Bone marrow (tissue), 2 donors: ENCODE measurements around the gene EVI5.
"Not testable (repeated sequence)": the region's sequence is repeated elsewhere in the genome, so short reads cannot be mapped to it uniquely, and the experiment has no call there.

Experiments
- DNase-seq, 2 donors: peaks; one replicate each; lab custom pipeline; 2025; lab: John Stamatoyannopoulos, UW

The EVI5 gene

DNA sequence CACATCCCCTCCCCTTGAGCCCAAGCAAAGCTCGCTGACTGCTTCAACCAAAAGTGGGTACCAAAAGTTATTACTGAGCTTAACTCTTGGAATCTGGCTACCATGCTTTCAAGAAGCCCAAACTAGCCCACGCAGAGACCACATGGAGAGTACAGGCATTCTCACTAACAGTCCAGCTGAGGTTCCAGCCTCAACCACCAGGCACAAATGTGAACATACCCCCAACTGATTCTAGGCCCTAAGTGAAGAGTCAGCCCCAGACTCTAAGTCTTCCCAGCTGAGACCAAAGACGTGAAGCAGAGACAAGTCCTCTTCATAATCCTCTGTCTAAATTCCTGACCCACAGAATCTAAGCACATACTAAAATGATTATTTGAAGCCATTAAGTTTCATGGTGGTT, 36.8 kb downstream of the EVI5 start:
- no peak for DNase-seq

DNA sequence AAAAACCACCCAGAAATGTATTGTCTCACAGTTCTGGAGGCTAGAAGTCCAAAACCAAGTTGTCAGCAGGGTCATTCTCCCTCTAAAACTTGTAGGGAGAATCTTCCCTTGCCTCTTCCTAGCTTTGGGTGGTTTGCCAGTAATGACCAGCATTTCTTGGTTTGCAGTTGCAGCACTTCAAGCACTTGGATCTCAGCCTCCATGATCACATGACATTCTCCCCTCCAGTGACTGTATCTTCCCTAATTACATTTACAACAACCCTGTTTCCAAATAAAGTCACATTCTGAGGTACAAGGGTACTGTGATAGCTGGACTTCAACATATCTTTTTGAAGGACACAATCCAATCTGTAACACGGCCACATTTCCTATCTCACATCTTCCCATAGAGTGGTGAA, 37.2 kb downstream of the EVI5 start:
- DNase-seq, result no peak

GRCh38 chr1:92746255-92746654, 38.7 kb downstream of the EVI5 start:
- not testable (repeated sequence) for DNase-seq

DNA sequence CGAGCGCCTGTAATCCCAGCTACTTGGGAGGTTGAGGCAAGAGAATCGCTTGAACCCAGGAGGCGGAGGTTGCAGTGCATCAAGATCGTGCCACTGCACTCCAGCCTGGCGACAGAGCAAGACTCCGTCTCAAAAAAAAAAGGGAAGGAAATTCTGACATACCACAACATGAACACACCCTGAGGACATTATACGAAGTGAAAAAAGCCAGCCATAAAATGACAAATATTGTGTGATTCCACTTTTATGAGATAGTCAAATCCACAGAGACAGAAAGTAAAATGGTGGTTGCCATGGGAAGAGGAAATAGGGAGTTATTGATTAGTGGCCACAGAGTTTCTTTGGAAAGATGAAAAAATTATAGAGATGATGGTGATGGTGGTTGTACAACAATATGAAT, 41.7 kb downstream of the EVI5 start:
- DNase-seq, result no peak

GRCh38 chr1:92739669-92740524, 45.0 kb downstream of the EVI5 start:
- DNase-seq, result no peak

DNA sequence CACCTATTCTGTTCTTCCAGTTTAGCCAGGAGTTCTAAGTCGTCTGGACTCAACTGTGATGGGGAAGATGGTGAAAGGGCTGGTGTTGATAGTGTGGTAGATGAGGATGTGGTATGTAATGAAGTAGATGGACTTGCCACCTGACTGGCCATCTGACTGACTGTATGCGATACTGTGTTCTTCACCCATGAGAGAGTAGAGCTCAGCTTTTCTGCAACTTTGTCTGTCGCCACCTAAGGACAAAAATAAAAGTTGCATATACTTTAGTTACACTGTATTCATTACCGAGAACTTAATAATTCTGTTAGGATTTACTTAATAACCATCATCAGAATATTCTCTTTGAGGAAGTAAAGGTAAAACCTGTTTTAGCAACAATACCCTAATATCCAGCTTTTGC, 48.5 kb downstream of the EVI5 start:
- DNase-seq, result no peak

GRCh38 chr1:92730476-92730875, 54.4 kb downstream of the EVI5 start:
- no peak for DNase-seq

GRCh38 chr1:92728697-92729096, 56.2 kb downstream of the EVI5 start:
- DNase-seq, result no peak

DNA sequence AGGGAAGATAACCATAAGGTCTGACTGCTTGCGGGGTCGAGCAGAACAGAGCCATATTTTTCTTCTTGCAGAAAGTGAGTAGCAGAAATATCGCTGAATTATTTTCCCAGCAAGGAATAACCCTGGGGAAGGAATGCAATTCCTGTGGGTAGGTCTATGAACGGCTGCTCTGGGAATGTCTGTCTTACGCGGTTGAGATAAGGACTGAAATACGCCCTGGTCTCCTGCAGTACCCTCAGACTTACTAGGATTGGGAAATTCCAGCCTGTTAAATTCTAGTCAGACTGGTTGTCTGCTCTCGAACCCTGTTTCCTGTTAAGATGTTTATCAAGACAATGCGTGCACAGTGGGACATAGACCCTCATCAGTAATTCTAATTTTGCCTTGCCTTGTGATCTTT, 61.2 kb downstream of the EVI5 start:
- not testable (repeated sequence) for DNase-seq

GRCh38 chr1:92721886-92722285, 63.0 kb downstream of the EVI5 start:
- DNase-seq, result no peak

DNA sequence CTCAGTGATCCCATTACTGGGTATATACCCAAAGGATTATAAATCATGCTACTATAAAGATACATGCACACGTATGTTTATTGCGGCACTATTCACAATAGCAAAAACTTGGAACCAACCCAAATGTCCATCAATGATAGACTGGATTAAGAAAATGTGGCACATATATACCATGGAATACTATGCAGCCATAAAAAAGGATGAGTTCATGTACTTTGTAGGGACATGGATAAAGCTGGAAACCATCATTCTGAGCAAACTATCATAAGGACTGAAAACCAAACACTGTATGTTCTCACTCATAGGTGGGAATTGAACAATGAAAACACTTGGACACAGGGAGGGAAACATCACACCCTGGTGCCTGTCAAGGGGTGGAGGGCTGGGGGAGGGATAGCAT, 63.8 kb downstream of the EVI5 start:
- DNase-seq, result not testable (repeated sequence)

- DNase-seq, result not testable (repeated sequence)
These were observed 69.4 kb downstream of the EVI5 start for GRCh38 chr1:92715476-92715951.

- DNase-seq, result no peak
These were observed 71.0 kb downstream of the EVI5 start for GRCh38 chr1:92713939-92714338.

DNA sequence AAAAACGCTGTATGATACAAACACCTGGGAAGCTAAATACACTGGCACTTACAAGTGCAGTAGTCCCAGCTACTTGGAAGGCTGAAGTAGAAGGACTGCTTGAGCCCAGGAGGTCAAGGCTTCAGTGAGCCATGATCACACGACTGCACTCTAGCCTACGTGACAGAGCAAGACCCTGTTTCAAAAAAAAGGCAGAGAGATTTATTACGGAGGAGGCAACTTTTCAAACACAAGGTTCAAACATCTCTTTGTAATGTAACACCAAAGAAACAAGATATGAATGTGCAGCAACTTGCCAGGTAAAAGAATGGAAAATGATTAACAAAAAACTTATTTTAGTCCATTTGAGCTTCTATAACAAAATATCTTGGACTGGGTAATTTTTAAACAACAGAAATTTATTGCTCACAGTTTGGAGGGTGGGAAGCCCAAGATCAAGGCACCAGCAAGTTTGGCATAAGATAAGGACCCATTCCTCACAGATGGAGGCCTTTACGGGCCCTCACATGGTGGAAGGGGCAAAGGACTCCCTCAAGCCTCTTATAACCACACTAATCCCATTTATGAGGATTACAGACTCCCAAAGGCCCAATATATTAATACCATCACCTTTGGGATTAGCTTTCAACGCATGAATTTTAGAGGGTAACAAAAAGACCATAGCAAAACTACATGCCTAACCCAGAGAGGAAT, 73.3 kb downstream of the EVI5 start:
- no peak for DNase-seq

GRCh38 chr1:92709738-92710137, 75.2 kb downstream of the EVI5 start:
- no peak for DNase-seq

GRCh38 chr1:92708368-92708950, 76.4 kb downstream of the EVI5 start:
- DNase-seq, result no peak

GRCh38 chr1:92707709-92708108, 77.2 kb downstream of the EVI5 start:
- no peak for DNase-seq

DNA sequence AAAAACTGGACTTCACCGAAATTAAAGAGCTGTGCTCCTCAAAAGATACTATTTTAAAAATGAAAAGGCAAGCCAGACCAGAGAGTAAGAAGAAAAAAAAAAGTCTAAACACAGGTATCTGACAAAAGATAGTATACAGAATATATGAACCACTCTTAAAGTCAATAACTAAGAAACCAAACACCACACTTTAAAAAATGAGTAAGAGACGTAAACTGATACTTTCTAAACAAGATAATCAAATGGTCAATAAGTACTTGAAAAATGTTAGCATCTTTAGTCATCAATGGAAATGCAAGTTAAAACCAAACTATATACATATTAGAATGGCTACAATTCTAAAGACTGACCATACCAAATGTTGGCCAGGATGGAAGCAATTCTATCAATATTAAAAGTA, 77.6 kb downstream of the EVI5 start:
- no peak for DNase-seq

DNA sequence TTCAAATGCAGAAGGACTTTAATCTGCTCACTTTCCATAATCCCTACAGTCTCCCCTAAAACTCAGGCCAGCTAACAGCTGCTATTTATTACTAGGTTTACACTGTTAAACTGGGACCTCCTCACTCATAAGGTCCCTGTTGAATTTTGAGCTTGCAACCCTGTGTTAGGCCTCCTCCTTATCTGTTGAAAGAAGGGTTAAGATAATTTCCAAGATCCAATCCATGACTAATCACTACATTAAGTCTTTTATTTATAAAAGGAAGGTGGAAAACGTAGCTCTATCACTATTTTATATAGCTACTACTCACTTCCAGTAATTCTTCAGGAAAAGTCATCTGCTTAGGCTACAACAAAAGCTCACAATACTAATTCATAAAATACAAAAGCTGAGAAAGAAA, 79.5 kb downstream of the EVI5 start:
- DNase-seq, result no peak

DNA sequence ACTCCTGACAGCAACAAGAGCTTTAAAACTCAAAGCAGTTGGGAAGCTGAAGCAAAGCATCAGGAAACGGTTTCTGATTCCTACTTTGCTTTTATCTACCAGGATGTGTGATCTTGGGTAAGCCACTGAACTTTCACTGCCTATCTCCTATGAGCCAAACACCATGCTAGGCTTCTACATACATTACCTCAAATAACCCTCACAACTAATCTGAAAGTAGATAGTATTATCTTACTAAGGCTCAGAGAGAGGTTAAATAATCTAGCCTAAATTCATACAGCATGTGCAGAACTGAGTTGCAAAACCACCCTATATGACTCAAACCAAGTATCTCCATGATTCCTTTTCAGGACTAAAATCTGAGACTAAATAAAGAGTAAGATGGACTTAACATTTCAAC, 83.8 kb downstream of the EVI5 start:
- no peak for DNase-seq

DNA sequence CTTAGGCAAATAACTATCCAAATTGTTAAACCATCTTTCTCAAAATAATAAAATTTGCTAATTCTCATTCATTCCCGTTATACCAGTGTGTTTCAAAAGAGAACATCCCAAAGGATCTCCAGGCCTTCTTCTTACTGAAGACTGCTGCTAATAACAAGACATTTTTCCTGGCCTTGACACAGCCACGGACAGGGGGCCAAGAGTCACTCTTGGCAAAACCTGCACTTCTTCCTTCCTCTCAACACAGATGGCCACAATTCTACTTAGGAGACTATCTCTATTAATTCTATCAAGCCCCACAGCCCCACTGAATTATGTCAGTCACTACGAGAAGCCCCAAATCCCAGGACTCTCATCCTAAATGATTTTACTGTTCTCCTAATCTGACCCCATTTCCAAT, 86.0 kb downstream of the EVI5 start:
- no peak for DNase-seq

GRCh38 chr1:92695104-92695503, 89.8 kb downstream of the EVI5 start:
- DNase-seq, result no peak

GRCh38 chr1:92691925-92692324, 93.0 kb downstream of the EVI5 start:
- no peak for DNase-seq
